Immature natural killer cell (primary cell): ENCODE data around the gene ADGRG1. TPM values are rescaled to one million over a fixed set of nuclear protein-coding genes. Genes with fewer than 3 reads are reported as not detected.

ENCODE experiments used
- DNase-seq, 3 donors: peaks; one replicate each; pipeline ENCODE4 v3.0.0; 2022; ENCODE audit warnings: mixed read lengths in 1 of 3
- H3K27ac Mint-ChIP-seq, 6 donors: one replicate each; pipeline ENCODE4 v1.8.0; 2020; ENCODE audit warnings: mixed read lengths in 6 of 6, mild to moderate bottlenecking in 5 of 6, inconsistent platforms in 4 of 6, moderate library complexity in 3 of 6
- H3K27me3 Mint-ChIP-seq, 3 donors: one replicate each; pipeline ENCODE4 v1.8.0; 2020 to 2021; ENCODE audit warnings: low read depth in 3 of 3, mild to moderate bottlenecking in 3 of 3, mixed read lengths in 3 of 3, moderate library complexity in 3 of 3, inconsistent platforms in 1 of 3
- H3K36me3 Mint-ChIP-seq, 3 donors: one replicate each; pipeline ENCODE4 v1.8.0; 2020; ENCODE audit warnings: mixed read lengths in 3 of 3, inconsistent platforms in 2 of 3, mild to moderate bottlenecking in 2 of 3
- H3K4me1 Mint-ChIP-seq, 2 donors: one replicate each; pipeline ENCODE4 v1.8.0; 2020; ENCODE audit warnings: inconsistent platforms in 2 of 2, mild to moderate bottlenecking in 2 of 2, mixed read lengths in 2 of 2, moderate library complexity in 1 of 2
- H3K4me3 Mint-ChIP-seq, 5 donors: one replicate each; pipeline ENCODE4 v1.8.0; 2020; ENCODE audit warnings: mild to moderate bottlenecking in 5 of 5, mixed read lengths in 5 of 5, inconsistent platforms in 3 of 5, moderate library complexity in 3 of 5
- H3K9me3 Mint-ChIP-seq, 6 donors: one replicate each; pipeline ENCODE4 v1.8.0; 2020; ENCODE audit warnings: mild to moderate bottlenecking in 6 of 6, mixed read lengths in 6 of 6, inconsistent platforms in 4 of 6, moderate library complexity in 3 of 6
- polyA plus RNA-seq, 3 donors: library from polyadenylated mRNA; unstranded; fragments of 300-500 nt; fragmentation: Illumina TruSeq; gene quantifications; one replicate each; pipeline ENCODE4 v1.2.3, GENCODE V29; 2021

The ADGRG1 gene
- polyA plus RNA-seq, 3 donors from 2014 or later: 218 to 784 (median 395) TPM

GRCh38 chr16:57608462-57609113 lies 19.8 kb upstream of the ADGRG1 start:
- peaks cover 76 to 84% of the 10 kb centered on the region in 2 donors for H3K4me1 Mint-ChIP-seq
- no peaks in the 10 kb centered on the region for H3K9me3 Mint-ChIP-seq
- H3K27ac Mint-ChIP-seq: peak overlapping the region; percentile 92 to 99 (median 99)
- DNase-seq: no peak
- H3K36me3 Mint-ChIP-seq: peaks cover under 1 to 15% (median 5%) of the 10 kb centered on the region in 3 donors
- H3K4me3 Mint-ChIP-seq: peak overlapping the region in 4 of 5 donors; percentile 8 to 42 (median 16)
- peaks cover 0 to 19% (median 10%) of the 10 kb centered on the region in 3 donors for H3K27me3 Mint-ChIP-seq

GRCh38 chr16:57609541-57610401 lies 18.7 kb upstream of the ADGRG1 start:
- Mint-ChIP-seq H3K27me3 (peaks cover 0 to 19% (median 10%) of the 10 kb centered on the region in 3 donors), H3K4me1 (peaks cover 78 to 88% of the 10 kb centered on the region in 2 donors), H3K27ac (peak overlapping the region; percentile 92 to 99 (median 99)), H3K9me3 (no peaks in the 10 kb centered on the region), H3K36me3 (peaks cover 0 to 11% (median 5%) of the 10 kb centered on the region in 3 donors), H3K4me3 (peak overlapping the region; percentile 69 to 89 (median 81))
- DNase-seq: peak; percentile 80 to 86 (median 84)

- DNase-seq: no peak
- peaks cover 0 to 19% (median 10%) of the 10 kb centered on the region in 3 donors for H3K27me3 Mint-ChIP-seq
- no peaks in the 10 kb centered on the region for H3K9me3 Mint-ChIP-seq
- peak overlapping the region; percentile 36 to 89 (median 80) for H3K4me3 Mint-ChIP-seq
- peaks cover 0 to 6% (median 0%) of the 10 kb centered on the region in 3 donors for H3K36me3 Mint-ChIP-seq
- H3K27ac Mint-ChIP-seq: peak overlapping the region; percentile 92 to 99 (median 99)
- H3K4me1 Mint-ChIP-seq: peaks cover 77 to 88% of the 10 kb centered on the region in 2 donors
Observed at GRCh38 chr16:57610611-57611010, 17.8 kb upstream of the ADGRG1 start.

DNA sequence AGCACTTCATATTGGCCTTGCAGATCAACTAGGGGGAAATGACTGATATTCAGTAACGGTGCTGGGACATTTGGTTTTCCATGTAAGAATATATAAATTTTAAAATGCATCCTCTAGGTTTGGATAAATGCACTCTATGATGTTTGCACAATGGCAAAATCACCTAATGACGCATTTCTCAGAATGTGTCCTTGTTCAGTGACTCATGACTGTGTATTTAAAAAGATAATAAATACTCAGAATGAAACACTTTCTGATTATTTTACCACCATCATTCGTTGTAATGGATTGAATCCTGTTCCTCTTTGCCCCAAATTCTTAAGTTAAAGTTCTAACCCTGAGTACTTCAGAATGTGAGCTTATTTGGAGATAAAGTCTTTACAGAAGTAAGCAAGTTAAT lies 17.2 kb upstream of the ADGRG1 start:
- Mint-ChIP-seq H3K4me3 (peak overlapping the region in 1 of 5 donors; percentile 51), H3K9me3 (no peaks in the 10 kb centered on the region), H3K4me1 (peaks cover 78 to 82% of the 10 kb centered on the region in 2 donors), H3K27me3 (peaks cover 0 to 19% (median 10%) of the 10 kb centered on the region in 3 donors), H3K27ac (peak overlapping the region; percentile 92 to 99 (median 99)), H3K36me3 (peaks cover 0 to 6% (median 0%) of the 10 kb centered on the region in 3 donors)
- DNase-seq: no peak

DNA sequence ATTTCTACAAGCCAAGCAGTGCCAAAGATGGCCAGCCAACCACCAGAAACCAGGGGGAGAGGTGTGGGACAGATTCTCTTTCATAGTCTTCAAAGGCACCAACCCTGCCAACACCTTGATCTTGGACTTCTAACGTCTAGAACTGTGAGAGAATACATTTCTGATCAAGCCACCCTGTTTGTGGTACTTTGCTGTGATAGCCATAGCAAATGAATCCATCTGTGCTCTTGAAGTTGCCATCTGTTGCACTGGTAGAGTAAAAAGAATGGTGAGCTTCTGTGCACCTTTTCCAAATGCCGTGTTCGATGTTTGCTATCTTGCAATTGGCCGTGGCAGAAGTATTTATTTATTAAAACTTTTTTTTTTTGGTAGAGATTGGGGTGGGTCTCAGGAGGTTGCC lies 16.7 kb upstream of the ADGRG1 start:
- peak overlapping the region; percentile 56 to 99 (median 99) for H3K27ac Mint-ChIP-seq
- no peak overlapping the region for H3K4me3 Mint-ChIP-seq
- peaks cover 76 to 77% of the 10 kb centered on the region in 2 donors for H3K4me1 Mint-ChIP-seq
- DNase-seq: no peak
- H3K9me3 Mint-ChIP-seq: no peaks in the 10 kb centered on the region
- peaks cover 0 to 6% (median 0%) of the 10 kb centered on the region in 3 donors for H3K36me3 Mint-ChIP-seq
- H3K27me3 Mint-ChIP-seq: peaks cover 0 to 19% (median 10%) of the 10 kb centered on the region in 3 donors

GRCh38 chr16:57612494-57612893 lies 15.9 kb upstream of the ADGRG1 start:
- no peak for DNase-seq
- H3K4me1 Mint-ChIP-seq: peaks cover 71 to 75% of the 10 kb centered on the region in 2 donors
- peaks cover 0 to 19% (median 10%) of the 10 kb centered on the region in 3 donors for H3K27me3 Mint-ChIP-seq
- peaks cover 0 to 6% (median 0%) of the 10 kb centered on the region in 3 donors for H3K36me3 Mint-ChIP-seq
- no peaks in the 10 kb centered on the region for H3K9me3 Mint-ChIP-seq
- peak overlapping the region in 4 of 6 donors; percentile 26 to 67 (median 48) for H3K27ac Mint-ChIP-seq
- peak overlapping the region in 1 of 5 donors; percentile 32 for H3K4me3 Mint-ChIP-seq

DNA sequence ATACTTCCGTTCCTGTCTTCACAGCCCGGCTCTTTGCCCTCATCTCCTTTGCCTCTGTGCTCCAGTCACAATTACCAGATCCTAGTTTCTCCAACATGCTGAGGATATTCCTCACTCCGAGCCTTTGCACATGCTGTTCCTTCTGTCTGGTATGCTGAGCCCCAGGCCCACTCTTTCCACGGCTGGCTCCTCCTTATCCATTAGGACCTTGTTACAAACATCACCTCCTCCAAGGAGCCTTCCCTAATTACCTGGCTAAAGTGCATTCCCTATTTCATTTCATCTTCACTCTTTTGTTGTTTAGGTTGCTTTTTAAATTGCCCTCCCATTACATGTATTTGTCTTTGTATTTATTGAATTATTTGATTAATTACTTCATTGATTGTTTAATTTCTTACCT lies 14.9 kb upstream of the ADGRG1 start:
- peak overlapping the region in 4 of 6 donors; percentile 32 to 93 (median 88) for H3K27ac Mint-ChIP-seq
- peaks cover 71 to 76% of the 10 kb centered on the region in 2 donors for H3K4me1 Mint-ChIP-seq
- DNase-seq: no peak
- H3K9me3 Mint-ChIP-seq: no peaks in the 10 kb centered on the region
- peaks cover 0 to 6% (median 0%) of the 10 kb centered on the region in 3 donors for H3K36me3 Mint-ChIP-seq
- H3K27me3 Mint-ChIP-seq: peaks cover 0 to 19% (median 10%) of the 10 kb centered on the region in 3 donors
- no peak overlapping the region for H3K4me3 Mint-ChIP-seq

- H3K4me1 Mint-ChIP-seq: peaks cover 66 to 73% of the 10 kb centered on the region in 2 donors
Observed at GRCh38 chr16:57614536-57614935, 13.9 kb upstream of the ADGRG1 start.

DNA sequence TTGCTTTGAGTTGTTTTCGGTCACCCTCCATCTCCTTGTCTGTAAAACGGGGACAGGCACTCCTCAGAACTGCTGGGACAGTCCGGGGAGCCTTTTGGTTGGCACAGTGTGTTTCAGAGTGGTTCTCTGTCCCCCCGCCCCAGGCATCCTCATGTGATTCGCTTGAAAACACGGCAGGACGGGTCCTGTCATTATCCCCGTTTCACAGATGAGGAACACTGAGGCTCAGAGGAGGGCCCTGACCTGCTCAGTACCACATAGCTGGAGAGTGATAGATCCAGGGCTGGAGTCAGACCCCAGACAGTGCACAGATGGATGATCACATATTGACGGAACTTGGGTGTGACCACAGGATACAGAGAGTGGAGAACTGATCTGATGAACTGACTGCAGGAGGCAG lies 13.5 kb upstream of the ADGRG1 start:
- Mint-ChIP-seq H3K4me1 (peaks cover 62 to 69% of the 10 kb centered on the region in 2 donors), H3K27ac (peak overlapping the region; percentile 58 to 93 (median 82)), H3K4me3 (peak overlapping the region in 2 of 5 donors; percentile 18 to 34), H3K36me3 (peaks cover 0 to 6% (median 4%) of the 10 kb centered on the region in 3 donors), H3K27me3 (peaks cover 0 to 12% (median 1%) of the 10 kb centered on the region in 3 donors), H3K9me3 (no peaks in the 10 kb centered on the region)
- DNase-seq: no peak

More at GRCh38 chr16:57614536-57614935, 13.9 kb upstream of the ADGRG1 start:
- DNase-seq: no peak
- peak overlapping the region; percentile 53 to 93 (median 82) for H3K27ac Mint-ChIP-seq
- peaks cover 0 to 17% (median 5%) of the 10 kb centered on the region in 3 donors for H3K27me3 Mint-ChIP-seq
- H3K36me3 Mint-ChIP-seq: peaks cover 0 to 6% (median 4%) of the 10 kb centered on the region in 3 donors
- H3K9me3 Mint-ChIP-seq: no peaks in the 10 kb centered on the region
- H3K4me3 Mint-ChIP-seq: peak overlapping the region in 3 of 5 donors; percentile 18 to 34 (median 19)

GRCh38 chr16:57615813-57616212 lies 12.6 kb upstream of the ADGRG1 start:
- Mint-ChIP-seq H3K27ac (no peak overlapping the region), H3K36me3 (peaks cover 0 to 6% (median 4%) of the 10 kb centered on the region in 3 donors), H3K4me3 (no peak overlapping the region), H3K9me3 (no peaks in the 10 kb centered on the region), H3K4me1 (peaks cover 53 to 60% of the 10 kb centered on the region in 2 donors), H3K27me3 (peaks cover 0 to 9% (median 1%) of the 10 kb centered on the region in 3 donors)
- no peak for DNase-seq

DNA sequence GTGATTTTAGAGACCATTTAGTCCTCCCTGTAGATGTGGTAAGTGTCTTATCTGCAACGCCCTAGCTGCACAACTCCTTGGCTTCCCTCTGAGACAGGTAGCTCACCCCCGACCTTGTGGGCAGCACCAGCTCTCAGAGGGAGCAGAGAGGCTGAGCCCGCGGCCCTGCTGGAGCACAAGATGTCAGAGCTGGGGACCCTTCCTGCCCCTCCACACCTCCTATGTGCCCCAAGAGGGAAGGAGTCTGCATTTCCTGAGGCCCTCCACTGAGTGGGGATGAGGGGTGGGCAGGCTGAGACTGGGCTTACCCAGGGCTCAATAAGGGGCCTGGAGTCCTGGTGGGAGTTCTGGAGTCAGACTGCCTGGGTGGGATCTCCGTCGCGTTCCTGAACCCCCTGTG lies 12.2 kb upstream of the ADGRG1 start:
- H3K27me3 Mint-ChIP-seq: peaks cover 0 to 5% (median 1%) of the 10 kb centered on the region in 3 donors
- no peak for DNase-seq
- H3K4me1 Mint-ChIP-seq: peaks cover 50 to 56% of the 10 kb centered on the region in 2 donors
- H3K4me3 Mint-ChIP-seq: no peak overlapping the region
- H3K27ac Mint-ChIP-seq: no peak overlapping the region
- no peaks in the 10 kb centered on the region for H3K9me3 Mint-ChIP-seq
- peaks cover 0 to 6% (median 4%) of the 10 kb centered on the region in 3 donors for H3K36me3 Mint-ChIP-seq

DNA sequence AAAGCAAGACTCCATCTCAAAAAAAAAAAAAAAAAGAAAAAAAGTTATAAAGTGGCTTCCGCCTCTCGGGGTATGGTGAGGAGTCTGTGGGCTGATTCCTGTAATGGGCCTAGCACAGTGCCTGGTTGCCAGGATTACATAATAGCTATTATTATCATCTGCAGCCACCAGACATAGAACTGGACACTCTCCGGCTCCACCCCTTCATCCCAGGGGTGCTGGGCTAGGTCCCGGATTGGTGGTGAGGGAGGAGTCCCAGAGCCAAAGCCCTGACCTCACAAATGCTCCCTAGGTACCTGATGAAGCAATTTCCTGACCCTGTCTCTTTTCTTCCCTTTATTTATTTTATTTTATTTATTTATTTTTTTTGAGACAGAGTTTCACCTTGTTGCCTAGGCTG lies 11.6 kb upstream of the ADGRG1 start:
- Mint-ChIP-seq H3K4me3 (no peak overlapping the region), H3K4me1 (peaks cover 44 to 49% of the 10 kb centered on the region in 2 donors), H3K27ac (no peak overlapping the region), H3K9me3 (no peaks in the 10 kb centered on the region), H3K27me3 (peaks cover 0 to 2% (median 1%) of the 10 kb centered on the region in 3 donors), H3K36me3 (peaks cover 0 to 4% (median 3%) of the 10 kb centered on the region in 3 donors)
- no peak for DNase-seq

GRCh38 chr16:57617604-57618111 lies 10.8 kb upstream of the ADGRG1 start:
- H3K4me1 Mint-ChIP-seq: peaks cover 43% of the 10 kb centered on the region in 2 donors
- peaks cover 0 to 4% (median 3%) of the 10 kb centered on the region in 3 donors for H3K36me3 Mint-ChIP-seq
- H3K4me3 Mint-ChIP-seq: peak overlapping the region in 1 of 5 donors; percentile 15
- no peaks in the 10 kb centered on the region for H3K9me3 Mint-ChIP-seq
- H3K27ac Mint-ChIP-seq: peak overlapping the region in 4 of 6 donors; percentile 30 to 66 (median 43)
- peaks cover 0 to 2% (median 1%) of the 10 kb centered on the region in 3 donors for H3K27me3 Mint-ChIP-seq
- peak in 2 of 3 donors; percentile 20 to 21 for DNase-seq
